Esophagus squamous epithelium (tissue), 4 donors: ENCODE results near the gene TCF12.

Experiments used
- CTCF ChIP-seq, 6 experiments: fragments of 450-650 bp in 4 of 6; fragments of 200-600 bp in 2 of 6; sonication (generic) in 2 of 6; IDR thresholded peaks; one replicate each; pipeline ENCODE4 v1.5.1; 2016 to 2019; ENCODE audit warnings: antibody characterized with exemption in 6 of 6, mild to moderate bottlenecking in 4 of 6, moderate library complexity in 4 of 6
- POLR2A ChIP-seq, 4 donors: fragments of 450-650 bp; IDR thresholded peaks; one replicate each; pipeline ENCODE4 v1.6.1; 2017; ENCODE audit warnings: antibody characterized with exemption in 4 of 4, mild to moderate bottlenecking in 4 of 4, moderate library complexity in 3 of 4

GRCh38 chr15:57158589-57158988 lies 240.1 kb downstream of the TCF12 start:
- no peak for TF ChIP-seq CTCF (IDR thresholded peaks at IDR 0.05)
- TF ChIP-seq POLR2A (IDR thresholded peaks at IDR 0.05): no peak
